ENCODE data around the gene WDFY4. TPM values are rescaled to one million over a fixed set of nuclear protein-coding genes. Genes with fewer than 3 reads are reported as not detected.

The WDFY4 gene
- total and polyA plus RNA-seq, 4 donors: 0.57 to 7.1 (median 2.0) TPM

GRCh38 chr10:48701941-48702340, 17.3 kb downstream of the WDFY4 start:
- TF ChIP-seq HNF4G (IDR thresholded peaks at IDR 0.05) (no peak), GABPA (IDR thresholded peaks at IDR 0.05 in 1 of 2, conservative IDR thresholded peaks at IDR 0.05 in 1 of 2) (no peak), RAD21 (IDR thresholded peaks at IDR 0.05) (no peak), YY1 (IDR thresholded peaks at IDR 0.05) (no peak), SP1 (IDR thresholded peaks at IDR 0.05) (no peak), NR2F2 (IDR thresholded peaks at IDR 0.05) (no peak), TAF1 (conservative IDR thresholded peaks at IDR 0.05) (no peak), EGR1 (IDR thresholded peaks at IDR 0.05; ENCODE audit: low read depth in 2 of 2) (no peak), FOXA1 (IDR thresholded peaks at IDR 0.05) (no peak), HNF4A (conservative IDR thresholded peaks at IDR 0.05) (no peak), RXRA (IDR thresholded peaks at IDR 0.05) (no peak)
- TF ChIP-seq, protein P1, sequence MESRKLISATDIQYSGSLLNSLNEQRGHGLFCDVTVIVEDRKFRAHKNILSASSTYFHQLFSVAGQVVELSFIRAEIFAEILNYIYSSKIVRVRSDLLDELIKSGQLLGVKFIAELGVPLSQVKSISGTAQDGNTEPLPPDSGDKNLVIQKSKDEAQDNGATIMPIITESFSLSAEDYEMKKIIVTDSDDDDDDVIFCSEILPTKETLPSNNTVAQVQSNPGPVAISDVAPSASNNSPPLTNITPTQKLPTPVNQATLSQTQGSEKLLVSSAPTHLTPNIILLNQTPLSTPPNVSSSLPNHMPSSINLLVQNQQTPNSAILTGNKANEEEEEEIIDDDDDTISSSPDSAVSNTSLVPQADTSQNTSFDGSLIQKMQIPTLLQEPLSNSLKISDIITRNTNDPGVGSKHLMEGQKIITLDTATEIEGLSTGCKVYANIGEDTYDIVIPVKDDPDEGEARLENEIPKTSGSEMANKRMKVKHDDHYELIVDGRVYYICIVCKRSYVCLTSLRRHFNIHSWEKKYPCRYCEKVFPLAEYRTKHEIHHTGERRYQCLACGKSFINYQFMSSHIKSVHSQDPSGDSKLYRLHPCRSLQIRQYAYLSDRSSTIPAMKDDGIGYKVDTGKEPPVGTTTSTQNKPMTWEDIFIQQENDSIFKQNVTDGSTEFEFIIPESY (IDR thresholded peaks at IDR 0.05): no peak
- TF ChIP-seq, protein P2, sequence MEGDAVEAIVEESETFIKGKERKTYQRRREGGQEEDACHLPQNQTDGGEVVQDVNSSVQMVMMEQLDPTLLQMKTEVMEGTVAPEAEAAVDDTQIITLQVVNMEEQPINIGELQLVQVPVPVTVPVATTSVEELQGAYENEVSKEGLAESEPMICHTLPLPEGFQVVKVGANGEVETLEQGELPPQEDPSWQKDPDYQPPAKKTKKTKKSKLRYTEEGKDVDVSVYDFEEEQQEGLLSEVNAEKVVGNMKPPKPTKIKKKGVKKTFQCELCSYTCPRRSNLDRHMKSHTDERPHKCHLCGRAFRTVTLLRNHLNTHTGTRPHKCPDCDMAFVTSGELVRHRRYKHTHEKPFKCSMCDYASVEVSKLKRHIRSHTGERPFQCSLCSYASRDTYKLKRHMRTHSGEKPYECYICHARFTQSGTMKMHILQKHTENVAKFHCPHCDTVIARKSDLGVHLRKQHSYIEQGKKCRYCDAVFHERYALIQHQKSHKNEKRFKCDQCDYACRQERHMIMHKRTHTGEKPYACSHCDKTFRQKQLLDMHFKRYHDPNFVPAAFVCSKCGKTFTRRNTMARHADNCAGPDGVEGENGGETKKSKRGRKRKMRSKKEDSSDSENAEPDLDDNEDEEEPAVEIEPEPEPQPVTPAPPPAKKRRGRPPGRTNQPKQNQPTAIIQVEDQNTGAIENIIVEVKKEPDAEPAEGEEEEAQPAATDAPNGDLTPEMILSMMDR (IDR thresholded peaks at IDR 0.05; ENCODE audit: low read depth, low read length, missing input control): no peak
- no peak for DNase-seq (ENCODE audit: low spot score)
- H3K27ac ChIP-seq (ENCODE audit: low read depth in 1 of 2, low read length in 2 of 2): no peak overlapping the region
- H3K9ac ChIP-seq (ENCODE audit: low read depth in 1 of 2, low read length in 2 of 2): no peak overlapping the region
- no peak overlapping the region for H3K4me3 ChIP-seq (ENCODE audit: low read depth in 1 of 3, low read length in 3 of 3)
- H3K27me3 ChIP-seq (ENCODE audit: control insufficient read depth in 4 of 4, insufficient read depth in 4 of 4, low read length in 3 of 4): no peaks in the 10 kb centered on the region
- H3K4me1 ChIP-seq (ENCODE audit: control insufficient read depth in 4 of 4, insufficient read depth in 4 of 4, low read length in 3 of 4): no peaks in the 10 kb centered on the region
- no peaks in the 10 kb centered on the region for H3K9me3 ChIP-seq (ENCODE audit: control insufficient read depth in 4 of 4, low read length in 3 of 4)
- H3K36me3 ChIP-seq (ENCODE audit: control insufficient read depth in 4 of 4, insufficient read depth in 3 of 4, low read depth in 1 of 4, low read length in 3 of 4): no peaks in the 10 kb centered on the region

GRCh38 chr10:48703531-48704122, 19.0 kb downstream of the WDFY4 start:
- Histone ChIP-seq H3K4me3 (ENCODE audit: low read depth in 1 of 3, low read length in 3 of 3) (no peak overlapping the region), H3K4me1 (ENCODE audit: control insufficient read depth in 4 of 4, insufficient read depth in 4 of 4, low read length in 3 of 4) (no peaks in the 10 kb centered on the region), H3K9me3 (ENCODE audit: control insufficient read depth in 4 of 4, low read length in 3 of 4) (no peaks in the 10 kb centered on the region), H3K27ac (ENCODE audit: low read depth in 1 of 2, low read length in 2 of 2) (no peak overlapping the region), H3K27me3 (ENCODE audit: control insufficient read depth in 4 of 4, insufficient read depth in 4 of 4, low read length in 3 of 4) (no peaks in the 10 kb centered on the region), H3K36me3 (ENCODE audit: control insufficient read depth in 4 of 4, insufficient read depth in 3 of 4, low read depth in 1 of 4, low read length in 3 of 4) (no peaks in the 10 kb centered on the region), H3K9ac (ENCODE audit: low read depth in 1 of 2, low read length in 2 of 2) (no peak overlapping the region)
- DNase-seq (ENCODE audit: low spot score): no peak
- WGBS: 79% methylated on average over 5 of the region's 5 CpGs
- no peak for TF ChIP-seq RXRA (IDR thresholded peaks at IDR 0.05)
- no peak for TF ChIP-seq ATF3 (IDR thresholded peaks at IDR 0.05)
- TF ChIP-seq JUND (IDR thresholded peaks at IDR 0.05): no peak
- TF ChIP-seq, protein P2 (IDR thresholded peaks at IDR 0.05; ENCODE audit: low read depth, low read length, missing input control): no peak
- no peak for TF ChIP-seq SP1 (IDR thresholded peaks at IDR 0.05)
- TF ChIP-seq FOXA2 (IDR thresholded peaks at IDR 0.05): no peak
- TF ChIP-seq HNF4G (IDR thresholded peaks at IDR 0.05): no peak
- no peak for TF ChIP-seq TAF1 (conservative IDR thresholded peaks at IDR 0.05)
- TF ChIP-seq FOXA1 (IDR thresholded peaks at IDR 0.05): no peak
- TF ChIP-seq HNF4A (conservative IDR thresholded peaks at IDR 0.05): no peak
- no peak for TF ChIP-seq MAX (IDR thresholded peaks at IDR 0.05)
- no peak for TF ChIP-seq GABPA (IDR thresholded peaks at IDR 0.05 in 1 of 2, conservative IDR thresholded peaks at IDR 0.05 in 1 of 2)

All from liver (tissue), 9 donors.